ENCODE results near the gene IL36G.

IL36G gene

DNA sequence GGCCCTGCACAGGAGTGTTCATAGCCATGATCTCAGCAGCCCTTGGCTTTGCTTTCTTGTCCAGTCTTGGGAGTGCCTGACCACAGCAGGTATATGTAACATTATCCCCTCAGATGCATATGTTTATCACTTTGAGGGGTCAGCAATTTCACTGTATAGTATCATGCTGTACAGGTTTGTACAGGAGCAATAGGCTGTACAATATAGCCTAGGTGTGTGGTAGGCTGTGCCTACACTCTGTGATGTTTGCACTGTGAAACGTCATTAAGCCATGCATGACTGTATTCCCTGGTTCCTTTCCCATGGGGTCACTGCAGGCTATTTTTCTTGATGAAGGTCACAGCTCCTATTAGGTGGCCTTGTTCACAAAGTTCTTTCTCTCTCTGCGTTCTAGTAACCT, 4.7 kb upstream of the IL36G start:
- DNase-seq = no peak

DNA sequence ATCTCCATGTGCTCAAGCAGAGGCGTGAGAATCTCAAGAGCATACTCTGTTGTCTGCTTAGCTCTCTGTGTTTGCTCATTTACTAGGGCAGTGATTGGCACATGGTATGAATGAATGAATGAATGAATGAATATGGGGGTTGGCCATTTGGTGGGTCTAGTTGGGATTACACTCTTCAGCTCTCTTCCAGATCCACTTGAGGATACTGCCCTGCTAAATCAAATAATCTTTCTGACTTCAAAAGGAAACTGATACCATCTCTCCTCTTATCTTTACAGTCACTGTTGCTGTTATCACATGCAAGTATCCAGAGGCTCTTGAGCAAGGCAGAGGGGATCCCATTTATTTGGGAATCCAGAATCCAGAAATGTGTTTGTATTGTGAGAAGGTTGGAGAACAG, 1.9 kb downstream of the IL36G start:
- DNase-seq = no peak

- DNase-seq = no peak
These were observed 2.7 kb downstream of the IL36G start for GRCh38 chr2:112980537-112980936.

- peak in 1 of 2 donors; percentile 21 for DNase-seq
These were observed 7.3 kb downstream of the IL36G start for GRCh38 chr2:112985090-112985489.

GRCh38 chr2:112989611-112990010, 11.8 kb downstream of the IL36G start:
- DNase-seq = no peak

GRCh38 chr2:112993831-112994230, 16.0 kb downstream of the IL36G start:
- DNase-seq = no peak

- DNase-seq = no peak
These were observed 16.8 kb downstream of the IL36G start for GRCh38 chr2:112994648-112995047.

GRCh38 chr2:112995346-112995920, 17.6 kb downstream of the IL36G start:
- DNase-seq = no peak

DNA sequence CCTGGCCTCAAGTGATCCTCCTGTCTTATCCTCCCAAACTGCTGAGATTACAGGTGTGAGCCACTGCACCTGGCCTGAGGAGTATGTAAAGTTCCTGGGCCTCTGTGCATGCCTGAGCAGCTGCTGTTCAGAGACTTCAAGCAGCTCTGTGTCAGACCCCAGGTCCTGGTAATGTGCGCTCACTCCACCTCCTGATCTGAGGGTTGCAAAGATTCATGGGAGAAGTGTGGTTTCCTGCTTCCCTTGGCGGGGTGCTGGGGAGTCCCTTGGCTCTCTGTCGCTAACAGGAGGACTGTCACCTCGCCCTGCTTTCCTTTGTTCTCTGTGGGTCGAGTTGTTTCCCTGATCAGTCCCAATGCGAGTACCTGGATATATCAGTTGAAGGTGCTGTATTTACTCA, 18.8 kb downstream of the IL36G start:
- DNase-seq = peak; percentile 74 to 76

DNA sequence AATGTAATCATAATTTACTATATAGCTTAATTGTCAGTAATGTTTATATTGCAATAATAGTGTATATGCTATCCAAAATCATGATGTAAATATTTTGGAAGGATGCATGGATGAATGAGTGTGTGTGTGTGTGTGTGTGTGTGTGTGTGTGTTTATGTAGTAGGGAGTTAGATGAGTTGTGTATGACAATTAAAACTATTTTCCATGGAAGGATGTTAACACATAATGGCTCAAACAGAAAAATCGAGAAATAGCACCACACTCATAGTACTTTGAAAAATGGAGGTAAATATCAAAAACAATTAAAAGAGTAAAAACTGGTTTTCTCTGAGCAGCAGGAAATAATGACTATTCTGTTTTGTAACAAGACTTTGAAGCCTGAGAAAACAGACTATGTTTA, 19.3 kb downstream of the IL36G start:
- DNase-seq = no peak

- no peak for DNase-seq
These were observed 22.6 kb downstream of the IL36G start for GRCh38 chr2:113000436-113000835.

GRCh38 chr2:113002677-113003076, 24.9 kb downstream of the IL36G start:
- no peak for DNase-seq

DNA sequence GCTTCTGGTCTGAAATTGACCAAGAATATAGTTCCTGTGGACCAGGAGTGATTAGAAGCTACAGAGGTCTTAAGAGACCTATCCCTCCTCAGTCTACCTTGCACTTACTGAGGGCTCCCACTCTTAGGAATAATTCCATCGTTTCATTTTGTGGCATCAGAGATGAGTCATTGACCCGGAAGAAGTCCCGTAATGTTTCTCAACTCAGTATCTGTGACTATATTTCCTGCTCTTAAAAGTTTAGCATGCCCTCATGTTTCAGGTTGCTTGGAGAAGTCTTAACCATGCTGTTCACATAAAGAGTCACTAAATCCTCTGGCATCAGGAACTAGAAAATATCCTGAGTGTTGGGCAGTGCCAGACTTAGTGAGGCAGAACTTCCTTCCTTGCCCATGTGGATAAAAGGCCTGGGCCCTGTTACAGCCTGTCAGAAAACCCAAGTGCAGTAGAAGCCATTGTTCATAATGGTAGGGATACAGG, 27.3 kb downstream of the IL36G start, which contains the start of gene IL36A:
Gene IL36A (plus strand): TSS at position 430 of the 480 bp plus-strand sequence. CDS start 413 bp downstream, outside the sequence.
- no peak for DNase-seq

DNA sequence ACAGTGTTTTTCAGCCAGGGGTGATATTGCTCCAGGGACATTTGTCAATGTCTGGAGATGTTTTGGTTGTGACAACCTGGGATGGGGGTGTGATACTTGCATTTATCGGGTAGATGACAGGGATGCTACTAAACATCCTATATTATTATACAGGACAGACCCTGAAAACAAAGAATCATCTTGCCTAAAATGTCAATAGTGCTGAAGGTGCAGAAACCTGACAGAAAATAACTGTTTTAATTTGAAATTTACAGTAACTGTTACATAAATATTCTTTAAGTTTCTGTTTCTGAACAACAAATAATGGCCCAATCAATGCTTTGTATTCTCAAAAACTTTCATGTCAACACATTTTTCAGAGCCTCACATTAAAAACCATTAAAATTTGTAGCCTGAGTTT, 29.4 kb downstream of the IL36G start:
- DNase-seq = no peak

- no peak for DNase-seq
These were observed 31.8 kb downstream of the IL36G start for GRCh38 chr2:113009622-113010021.

- DNase-seq = no peak
These were observed 32.3 kb downstream of the IL36G start for GRCh38 chr2:113010088-113010487.

GRCh38 chr2:113011108-113011507, 33.3 kb downstream of the IL36G start:
- no peak for DNase-seq

GRCh38 chr2:113012436-113013335, 34.9 kb downstream of the IL36G start:
- no peak for DNase-seq

- DNase-seq = no peak
These were observed 35.5 kb downstream of the IL36G start for GRCh38 chr2:113013336-113013661.

DNA sequence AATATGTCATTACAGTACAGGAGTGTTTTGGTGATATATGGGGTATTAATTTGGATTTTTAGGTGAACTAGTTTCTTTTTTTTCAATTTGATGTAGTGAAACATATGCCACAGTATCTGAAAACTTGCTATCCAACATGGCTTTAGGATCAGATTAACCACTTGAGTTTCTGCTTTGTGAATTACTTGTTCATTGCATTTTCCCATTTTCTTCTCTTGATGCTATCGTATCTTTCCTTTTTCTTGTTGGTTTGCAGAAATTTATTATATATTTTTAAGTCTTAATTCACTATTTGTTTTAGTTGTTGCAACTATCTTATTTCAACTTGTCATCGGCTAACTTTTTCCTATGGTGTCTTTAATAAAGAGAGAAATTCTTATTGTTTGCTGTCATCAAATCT, 36.3 kb downstream of the IL36G start:
- DNase-seq = no peak

DNA sequence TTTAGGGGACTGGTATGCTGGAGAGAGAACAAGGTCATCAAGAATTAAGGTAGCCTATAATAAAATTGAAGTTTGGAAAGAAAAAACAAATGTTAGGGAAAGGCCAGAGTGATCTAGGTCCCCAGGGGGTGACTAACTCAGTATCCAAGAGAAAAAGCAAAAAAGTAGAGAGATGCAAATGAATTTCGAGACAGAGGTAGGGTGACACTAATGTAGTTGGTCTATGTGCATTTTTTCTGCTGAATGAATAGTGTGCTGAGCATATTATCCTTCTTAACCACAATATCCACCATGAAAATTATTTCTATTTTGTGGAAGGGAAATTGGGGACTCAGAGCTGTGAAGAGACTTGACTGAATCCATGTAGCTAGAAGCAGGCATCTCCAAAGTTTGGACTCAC, 37.2 kb downstream of the IL36G start:
- DNase-seq = no peak

DNA sequence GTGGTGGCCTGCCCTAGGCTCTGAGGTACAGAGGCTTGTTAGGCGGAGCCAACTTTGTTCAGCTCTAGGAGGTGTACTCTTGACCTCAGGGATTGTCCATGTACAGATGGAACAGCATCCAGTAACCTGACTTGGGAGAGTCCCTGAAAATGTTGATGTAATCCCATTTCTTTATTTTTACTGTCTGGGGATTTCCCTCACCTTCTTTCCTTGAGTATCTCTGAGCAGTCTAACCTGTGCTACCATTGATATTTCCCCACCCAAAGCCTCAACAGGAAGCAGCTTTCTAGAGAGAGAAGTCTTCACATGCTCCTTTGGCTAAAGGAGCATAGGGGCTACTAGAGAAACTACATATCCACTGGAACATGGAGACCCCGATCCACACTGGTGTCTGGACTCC, 37.8 kb downstream of the IL36G start:
- DNase-seq = no peak

GRCh38 chr2:113018509-113018908, 40.7 kb downstream of the IL36G start:
- DNase-seq = no peak

GRCh38 chr2:113021312-113021711, 43.5 kb downstream of the IL36G start:
- DNase-seq = no peak
